ENCODE measurements around the gene DNAJC5. TPM values are rescaled to one million over a fixed set of nuclear protein-coding genes. Genes with fewer than 3 reads are reported as not detected.
"Not testable (repeated sequence)": the region's sequence is repeated elsewhere in the genome, so short reads cannot be mapped to it uniquely, and the experiment has no call there.

DNAJC5 gene
- total and polyA plus RNA-seq, 2 experiments from 2014 or later, result 22.4 to 68.0 TPM

DNA sequence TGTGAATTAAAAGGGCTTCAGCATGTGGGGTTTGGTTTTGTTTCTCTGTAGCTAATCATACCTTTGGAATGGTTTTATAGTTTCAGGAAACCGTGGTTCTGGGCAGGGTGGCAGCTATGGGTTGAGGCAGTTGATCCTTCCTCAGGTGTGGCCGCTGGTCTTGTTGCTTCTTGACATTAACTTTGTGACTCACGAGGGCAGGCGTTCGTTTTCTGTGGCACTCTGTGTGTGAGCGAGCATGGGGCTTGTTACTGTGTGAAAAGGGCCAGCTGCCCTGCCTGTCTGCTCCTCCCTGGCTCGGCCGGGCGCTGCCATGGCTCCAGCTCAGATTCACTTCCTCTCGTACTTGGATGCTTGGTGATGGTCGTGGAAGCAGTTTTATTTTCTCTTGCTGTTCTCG, 16.2 kb downstream of the DNAJC5 start:
- Histone ChIP-seq H3K36me3 (ENCODE audit: low read depth) (no peaks in the 10 kb centered on the region), H3K79me2 (ENCODE audit: insufficient read depth) (peaks cover 100% of the 10 kb centered on the region), H3K9ac (peak overlapping the region; percentile 37), H2AFZ (no peak overlapping the region), H3K4me3 (peak overlapping the region; percentile 35), H3K4me2 (ENCODE audit: unreplicated experiment) (peak overlapping the region; percentile 46), H3K9me2 (ENCODE audit: insufficient read depth) (no peaks in the 10 kb centered on the region), H3F3A (ENCODE audit: insufficient read depth) (peaks cover 16% of the 10 kb centered on the region; the same call in 1 of the 2 replicates), H3K27ac (peak overlapping the region; percentile 52), H3K27me3 (replicated peaks; ENCODE audit: insufficient read depth) (no peaks in the 10 kb centered on the region), H3K4me1 (ENCODE audit: insufficient read depth) (peaks cover 15% of the 10 kb centered on the region), H4K20me1 (ENCODE audit: insufficient read depth) (peaks cover 18% of the 10 kb centered on the region; the same call in 1 of the 2 replicates), H3K9me3 (ENCODE audit: low read depth) (no peaks in the 10 kb centered on the region)
- TF ChIP-seq EZH2phosphoT487 (IDR thresholded peaks at IDR 0.05; ENCODE audit: insufficient read depth, low read depth), result no peak
- TF ChIP-seq EZH2 (IDR thresholded peaks at IDR 0.05; ENCODE audit: insufficient read depth, poor library complexity, severe bottlenecking), result no peak
- peak; percentile 78 for DNase-seq
- WGBS, 2 experiments (ENCODE audit: low coverage in 1 of 2, low lambda C conversion rate in 2 of 2, missing lambda C conversion rate in 2 of 2), result 8 to 9% methylated on average over 12 of the region's 12 CpGs
- in situ Hi-C loops (cut with MboI), result no loop called here

DNA sequence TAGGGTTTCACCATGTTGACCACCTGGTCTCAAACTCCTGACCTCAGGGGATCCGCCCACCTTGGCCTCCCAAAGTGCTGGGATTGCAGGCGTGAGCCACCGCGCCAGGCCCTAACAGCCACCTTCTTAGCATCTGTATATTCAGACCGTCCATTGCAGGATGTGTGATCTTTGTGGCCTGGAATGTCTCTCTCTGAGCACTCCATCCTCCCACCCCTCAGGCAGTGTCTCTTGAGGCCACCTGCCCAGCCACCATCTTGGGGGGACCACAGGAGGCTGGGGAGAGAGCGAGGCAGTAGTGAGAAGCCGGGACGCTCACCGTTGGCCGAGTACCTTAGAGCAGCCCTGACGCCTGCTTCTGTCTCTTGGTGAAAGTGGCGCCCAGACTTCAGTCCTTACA, 18.8 kb downstream of the DNAJC5 start:
- Histone ChIP-seq H3K27me3 (replicated peaks; ENCODE audit: insufficient read depth) (no peaks in the 10 kb centered on the region), H4K20me1 (ENCODE audit: insufficient read depth) (peaks cover 21% of the 10 kb centered on the region; the same call in 1 of the 2 replicates), H3F3A (ENCODE audit: insufficient read depth) (peaks cover 16% of the 10 kb centered on the region; the same call in 1 of the 2 replicates), H3K36me3 (ENCODE audit: low read depth) (no peaks in the 10 kb centered on the region), H2AFZ (no peak overlapping the region), H3K4me2 (ENCODE audit: unreplicated experiment) (no peak overlapping the region), H3K9ac (no peak overlapping the region), H3K4me1 (ENCODE audit: insufficient read depth) (peaks cover 15% of the 10 kb centered on the region), H3K9me3 (ENCODE audit: low read depth) (no peaks in the 10 kb centered on the region), H3K27ac (no peak overlapping the region), H3K79me2 (ENCODE audit: insufficient read depth) (peaks cover 100% of the 10 kb centered on the region), H3K9me2 (ENCODE audit: insufficient read depth) (no peaks in the 10 kb centered on the region), H3K4me3 (no peak overlapping the region)
- in situ Hi-C loops (cut with MboI), result no loop called here
- no peak for TF ChIP-seq EZH2 (IDR thresholded peaks at IDR 0.05; ENCODE audit: insufficient read depth, poor library complexity, severe bottlenecking)
- TF ChIP-seq EZH2phosphoT487 (IDR thresholded peaks at IDR 0.05; ENCODE audit: insufficient read depth, low read depth), result no peak
- WGBS, 2 experiments (ENCODE audit: low coverage in 1 of 2, low lambda C conversion rate in 2 of 2, missing lambda C conversion rate in 2 of 2), result 92 to 97% methylated on average over 12 of the region's 12 CpGs
- no peak for DNase-seq

DNA sequence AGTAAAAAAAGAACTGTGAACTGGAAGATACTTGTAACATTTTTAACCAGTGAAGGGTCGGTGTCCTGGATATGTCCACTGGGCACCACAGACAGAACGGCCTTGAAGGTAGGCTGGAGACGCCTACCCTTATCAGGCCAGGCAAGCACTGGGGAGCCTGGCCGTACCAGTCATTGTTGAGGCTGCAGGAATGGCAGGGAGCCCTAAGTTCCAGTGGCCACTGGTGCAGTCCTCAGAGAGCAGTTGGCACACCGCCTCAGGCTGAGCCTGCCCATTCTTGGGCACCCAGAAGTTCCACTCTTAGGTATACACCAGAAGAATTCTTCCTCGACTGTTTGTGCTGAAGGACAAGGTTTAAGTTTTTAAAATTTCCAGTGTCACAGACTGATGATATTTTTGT, 20.5 kb downstream of the DNAJC5 start:
- peaks cover 21% of the 10 kb centered on the region; the same call in 1 of the 2 replicates for H4K20me1 ChIP-seq (ENCODE audit: insufficient read depth)

DNA sequence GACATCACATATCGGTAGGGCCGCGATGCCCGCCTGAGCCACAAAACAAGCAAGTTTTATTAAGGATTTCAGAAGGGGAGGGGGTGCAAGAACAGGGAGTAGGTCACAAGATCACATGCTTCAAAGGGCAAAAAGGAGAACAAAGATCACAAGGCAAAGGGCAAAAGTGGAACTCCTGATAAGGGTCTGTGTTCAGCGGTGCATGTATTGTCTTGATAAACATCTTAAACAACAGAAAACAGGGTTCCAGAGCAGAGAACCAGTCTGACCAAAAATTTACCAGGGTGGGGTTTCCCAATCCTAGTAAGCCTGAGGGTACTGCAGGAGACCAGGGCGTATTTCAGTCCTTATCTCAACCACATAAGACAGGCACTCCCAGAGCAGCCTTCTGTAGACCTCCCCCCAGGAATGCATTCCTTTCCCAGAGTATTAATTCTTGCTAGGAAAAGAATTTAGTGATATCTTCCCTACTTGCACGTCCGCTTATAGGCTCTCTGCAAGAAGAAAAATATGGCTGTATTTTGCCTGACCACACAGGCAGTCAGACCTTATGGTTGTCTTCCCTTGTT, 21.5 kb downstream of the DNAJC5 start:
- H3F3A ChIP-seq (ENCODE audit: insufficient read depth); DNase-seq; H2AFZ ChIP-seq; H3K27ac ChIP-seq; H3K4me2 ChIP-seq (ENCODE audit: unreplicated experiment); in situ Hi-C loops (cut with MboI); H3K36me3 ChIP-seq (ENCODE audit: low read depth); H3K4me3 ChIP-seq; H3K9ac ChIP-seq; H3K4me1 ChIP-seq (ENCODE audit: insufficient read depth); H3K27me3 ChIP-seq (replicated peaks; ENCODE audit: insufficient read depth); H3K9me3 ChIP-seq (ENCODE audit: low read depth); H3K9me2 ChIP-seq (ENCODE audit: insufficient read depth): not testable (repeated sequence)
- H3K79me2 ChIP-seq (ENCODE audit: insufficient read depth), result peaks cover 93% of the 10 kb centered on the region
- peaks cover 20% of the 10 kb centered on the region; the same call in 1 of the 2 replicates for H4K20me1 ChIP-seq (ENCODE audit: insufficient read depth)
- whole genome bisulfite sequencing, 2 experiments (ENCODE audit: low coverage in 1 of 2, low lambda C conversion rate in 2 of 2, missing lambda C conversion rate in 2 of 2), result 94 to 96% methylated on average over 8 of the region's 8 CpGs

More for the DNA sequence above, 20.5 kb downstream of the DNAJC5 start:
- no peak overlapping the region for H3K9ac ChIP-seq
- no peaks in the 10 kb centered on the region for H3K27me3 ChIP-seq (replicated peaks; ENCODE audit: insufficient read depth)
- no peaks in the 10 kb centered on the region for H3K36me3 ChIP-seq (ENCODE audit: low read depth)
- in situ Hi-C loops (cut with MboI), result no loop called here
- H3K4me2 ChIP-seq (ENCODE audit: unreplicated experiment), result no peak overlapping the region
- TF ChIP-seq EZH2phosphoT487 (IDR thresholded peaks at IDR 0.05; ENCODE audit: insufficient read depth, low read depth) (no peak), EZH2 (IDR thresholded peaks at IDR 0.05; ENCODE audit: insufficient read depth, poor library complexity, severe bottlenecking) (no peak)
- H3K9me2 ChIP-seq (ENCODE audit: insufficient read depth), result no peaks in the 10 kb centered on the region
- WGBS, 2 experiments (ENCODE audit: low coverage in 1 of 2, low lambda C conversion rate in 2 of 2, missing lambda C conversion rate in 2 of 2), result 96 to 98% methylated on average over 6 of the region's 6 CpGs
- H3K4me3 ChIP-seq, result no peak overlapping the region
- H3K27ac ChIP-seq, result no peak overlapping the region
- H3K79me2 ChIP-seq (ENCODE audit: insufficient read depth), result peaks cover 93% of the 10 kb centered on the region
- no peak for DNase-seq
- peaks cover 16% of the 10 kb centered on the region; the same call in 1 of the 2 replicates for H3F3A ChIP-seq (ENCODE audit: insufficient read depth)
- no peak overlapping the region for H2AFZ ChIP-seq
- H3K9me3 ChIP-seq (ENCODE audit: low read depth), result no peaks in the 10 kb centered on the region
- H3K4me1 ChIP-seq (ENCODE audit: insufficient read depth), result peaks cover 15% of the 10 kb centered on the region

Data from GM23248 (cell line).